Measurements from ENCODE around the gene MN1.

DNA sequence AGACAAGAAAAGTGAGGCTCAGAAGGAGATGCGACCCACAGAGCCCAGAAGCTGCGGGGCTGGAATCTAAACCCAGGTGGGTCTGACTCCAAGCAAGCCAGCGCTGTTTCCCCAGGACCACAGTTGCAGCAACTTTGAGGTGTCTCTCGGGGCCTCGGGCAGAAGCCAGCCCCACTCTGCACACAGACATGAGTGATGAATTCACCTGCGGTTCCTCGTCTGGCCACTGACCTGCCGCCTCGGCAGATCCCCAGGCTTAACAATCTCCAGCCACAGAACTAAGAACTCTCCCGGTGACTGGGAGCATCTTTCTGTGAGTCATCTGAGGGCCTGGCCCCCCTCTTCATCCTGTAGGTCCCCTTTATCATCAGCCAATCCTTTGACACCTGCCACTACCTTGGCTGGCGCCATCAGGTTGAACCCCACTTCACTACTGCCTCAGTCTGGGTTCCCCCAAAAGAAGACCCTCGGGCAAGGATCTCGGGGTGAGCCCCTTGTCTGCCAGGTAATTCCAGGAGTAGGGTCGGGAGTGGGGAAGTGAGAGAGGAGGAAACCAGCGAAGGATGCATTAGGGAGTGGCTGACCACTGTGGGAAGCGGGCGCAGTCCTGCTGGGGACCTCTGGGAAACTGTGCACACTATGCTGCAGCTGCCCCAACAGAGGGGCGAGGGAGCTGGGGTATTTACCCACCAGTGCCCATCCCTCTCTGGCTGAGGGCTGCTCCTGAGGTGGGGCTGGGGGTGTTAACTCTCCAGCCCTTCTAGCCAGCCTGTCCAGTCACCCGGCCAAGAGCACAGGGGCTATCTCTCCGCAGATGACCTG is 33.0 kb upstream of the MN1 start:
- TF ChIP-seq EZH2 (optimal IDR thresholded peaks at IDR 0.05; ENCODE audit: low read depth, low read length): no peak
- no peak for TF ChIP-seq CTCF (IDR thresholded peaks at IDR 0.05; ENCODE audit: low read length)
- TF ChIP-seq EZH2phosphoT487 (IDR thresholded peaks at IDR 0.05; ENCODE audit: low read length): no peak
